OCI-LY1 (cell line): ENCODE measurements around the gene GOLIM4.

Experiments
- EZH2 ChIP-seq: fragments of 200-600 bp; sonication (generic), shearing (Covaris generic); IDR thresholded peaks from 2 replicates; pipeline ENCODE4 v1.8.0; 2017; ENCODE audit warnings: borderline replicate concordance, mixed run types, mild to moderate bottlenecking, antibody characterized with exemption, low read length, moderate library complexity, mixed read lengths
- TF ChIP-seq, protein P1 (sequence below): fragments of 200-600 bp; sonication (generic), shearing (Covaris generic); IDR thresholded peaks from 2 replicates; pipeline ENCODE4 v1.5.1; 2017; ENCODE audit warnings: mild to moderate bottlenecking, antibody characterized with exemption, low read length, moderate library complexity, mixed read lengths

- TF ChIP-seq, protein P1, sequence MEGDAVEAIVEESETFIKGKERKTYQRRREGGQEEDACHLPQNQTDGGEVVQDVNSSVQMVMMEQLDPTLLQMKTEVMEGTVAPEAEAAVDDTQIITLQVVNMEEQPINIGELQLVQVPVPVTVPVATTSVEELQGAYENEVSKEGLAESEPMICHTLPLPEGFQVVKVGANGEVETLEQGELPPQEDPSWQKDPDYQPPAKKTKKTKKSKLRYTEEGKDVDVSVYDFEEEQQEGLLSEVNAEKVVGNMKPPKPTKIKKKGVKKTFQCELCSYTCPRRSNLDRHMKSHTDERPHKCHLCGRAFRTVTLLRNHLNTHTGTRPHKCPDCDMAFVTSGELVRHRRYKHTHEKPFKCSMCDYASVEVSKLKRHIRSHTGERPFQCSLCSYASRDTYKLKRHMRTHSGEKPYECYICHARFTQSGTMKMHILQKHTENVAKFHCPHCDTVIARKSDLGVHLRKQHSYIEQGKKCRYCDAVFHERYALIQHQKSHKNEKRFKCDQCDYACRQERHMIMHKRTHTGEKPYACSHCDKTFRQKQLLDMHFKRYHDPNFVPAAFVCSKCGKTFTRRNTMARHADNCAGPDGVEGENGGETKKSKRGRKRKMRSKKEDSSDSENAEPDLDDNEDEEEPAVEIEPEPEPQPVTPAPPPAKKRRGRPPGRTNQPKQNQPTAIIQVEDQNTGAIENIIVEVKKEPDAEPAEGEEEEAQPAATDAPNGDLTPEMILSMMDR, result no peak
- TF ChIP-seq EZH2, result no peak
Measured at GRCh38 chr3:168047936-168048335, 47.8 kb downstream of the GOLIM4 start.
